Neuronal stem cell (in vitro differentiated cells): ENCODE results near the gene SLC17A9.

ENCODE experiments used
- DNase-seq: peaks from one replicate; pipeline ENCODE4 v3.0.0-alpha.2; 2013; ENCODE audit warnings: low spot score
- H2AFZ ChIP-seq: one replicate; pipeline ENCODE4 v1.6.1; 2013; ENCODE audit warnings: mild to moderate bottlenecking, low read length, inconsistent platforms
- H2AK5ac ChIP-seq: 2 replicates; pipeline ENCODE4 v1.6.1; 2013; ENCODE audit warnings: low read depth, mild to moderate bottlenecking, inconsistent platforms, low read length, moderate library complexity, mixed read lengths
- H2BK120ac ChIP-seq: 2 replicates; pipeline ENCODE4 v1.6.1; 2013; ENCODE audit warnings: low read depth, mild to moderate bottlenecking, inconsistent platforms, low read length, moderate library complexity, mixed read lengths
- H2BK12ac ChIP-seq: one replicate; pipeline ENCODE4 v1.6.1; 2013; ENCODE audit warnings: low read length, inconsistent platforms
- H2BK15ac ChIP-seq: 2 replicates; pipeline ENCODE4 v1.6.1; 2013; ENCODE audit warnings: mild to moderate bottlenecking, low read length, inconsistent platforms, mixed read lengths
- H2BK5ac ChIP-seq: one replicate; pipeline ENCODE4 v1.6.1; 2013; ENCODE audit warnings: inconsistent platforms, mild to moderate bottlenecking, low read length, moderate library complexity
- H3K14ac ChIP-seq: one replicate; pipeline ENCODE4 v1.6.1; 2013; ENCODE audit warnings: low read length, inconsistent platforms
- H3K18ac ChIP-seq: 2 replicates; pipeline ENCODE4 v1.6.1; 2013; ENCODE audit warnings: low read length, inconsistent platforms
- H3K23ac ChIP-seq: 2 replicates; pipeline ENCODE4 v1.6.1; 2013; ENCODE audit warnings: low read depth, mild to moderate bottlenecking, mixed read lengths, low read length, inconsistent platforms; ENCODE audit not compliant: poor library complexity
- H3K27ac ChIP-seq: replicated peaks from 3 replicates; pipeline ENCODE4 v1.5.1; 2013; ENCODE audit warnings: low read length, inconsistent platforms
- H3K27me3 ChIP-seq, 3 experiments: 2 replicates each; pipeline ENCODE4 v1.6.1; 2013; ENCODE audit warnings: low read length in 3 of 3, mild to moderate bottlenecking in 2 of 3, inconsistent platforms in 1 of 3, low read depth in 1 of 3, mixed read lengths in 1 of 3, moderate library complexity in 1 of 3; ENCODE audit not compliant: control insufficient read depth in 3 of 3, insufficient read depth in 3 of 3
- H3K36me3 ChIP-seq, 2 donors: replicated peaks in 1 of 2; 2 replicates each; pipeline ENCODE4 v1.6.1; 2013; ENCODE audit warnings: low read length in 2 of 2; ENCODE audit not compliant: control insufficient read depth in 2 of 2, insufficient read depth in 2 of 2
- H3K4ac ChIP-seq: 2 replicates; pipeline ENCODE4 v1.6.1; 2013; ENCODE audit warnings: inconsistent platforms, mild to moderate bottlenecking, low read length, moderate library complexity
- H3K4me1 ChIP-seq, 2 donors: 1 replicate in 1 of 2; 2 replicates in 1 of 2; pipeline ENCODE4 v1.6.1; 2013; ENCODE audit warnings: low read length in 2 of 2, low read depth in 1 of 2; ENCODE audit not compliant: control insufficient read depth in 2 of 2, insufficient read depth in 1 of 2
- H3K4me2 ChIP-seq: one replicate; pipeline ENCODE4 v1.6.1; 2013; ENCODE audit warnings: mild to moderate bottlenecking, low read length, inconsistent platforms; ENCODE audit not compliant: insufficient read depth, poor library complexity, severe bottlenecking
- H3K4me3 ChIP-seq, 2 donors: 2 replicates each; pipeline ENCODE4 v1.5.1; 2013; ENCODE audit warnings: low read length in 2 of 2, mild to moderate bottlenecking in 2 of 2, inconsistent platforms in 1 of 2, moderate library complexity in 1 of 2
- H3K79me1 ChIP-seq: one replicate; pipeline ENCODE4 v1.6.1; 2013; ENCODE audit warnings: low read depth, mild to moderate bottlenecking, inconsistent platforms, low read length, moderate library complexity
- H3K9ac ChIP-seq: one replicate; pipeline ENCODE4 v1.6.1; 2013; ENCODE audit warnings: mild to moderate bottlenecking, low read depth, low read length, inconsistent platforms; ENCODE audit not compliant: poor library complexity
- H3K9me3 ChIP-seq, 2 donors: replicated peaks in 1 of 2; 2 replicates each; pipeline versions ENCODE3 to v1.6.1; 2013; ENCODE audit warnings: low read length in 2 of 2, mild to moderate bottlenecking in 2 of 2, inconsistent platforms in 1 of 2, low read depth in 1 of 2, mixed read lengths in 1 of 2, moderate library complexity in 1 of 2; ENCODE audit not compliant: control insufficient read depth in 2 of 2, insufficient read depth in 1 of 2
- H4K8ac ChIP-seq: one replicate; pipeline ENCODE4 v1.6.1; 2013; ENCODE audit warnings: low read depth, mild to moderate bottlenecking, inconsistent platforms, low read length, moderate library complexity
- H4K91ac ChIP-seq: one replicate; pipeline ENCODE4 v1.6.1; 2013; ENCODE audit warnings: low read length, low read depth, mild to moderate bottlenecking, inconsistent platforms; ENCODE audit not compliant: poor library complexity
- WGBS, 2 donors: extraction: QIAGEN DNeasy Blood & Tissue Kit; methylation state at CpG; one replicate each; pipeline ENCODE4 v1.1.7; 2013; ENCODE audit warnings: missing lambda C conversion rate in 2 of 2, mixed read lengths in 1 of 2; ENCODE audit not compliant: insufficient read length in 2 of 2, insufficient replicate concordance in 1 of 2; ENCODE audit errors: extremely low coverage in 2 of 2; 5-methylcytosine and 5-hydroxymethylcytosine counted together

Gene SLC17A9

GRCh38 chr20:62995481-62995880 is 43.0 kb downstream of the SLC17A9 start:
- Histone ChIP-seq H3K36me3 (no peaks in the 10 kb centered on the region), H3K4me3 (no peak overlapping the region), H3K79me1 (no peaks in the 10 kb centered on the region), H3K4me1 (peaks cover 2 to 11% of the 10 kb centered on the region in 2 donors), H3K9me3 (peaks cover 2 to 4% of the 10 kb centered on the region in 2 donors), H2BK15ac (peak overlapping the region; percentile 5), H3K4ac (no peak overlapping the region), H4K91ac (no peak overlapping the region), H2BK12ac (no peak overlapping the region), H3K18ac (no peak overlapping the region), H2BK120ac (peak overlapping the region; percentile 6), H3K9ac (no peak overlapping the region), H3K14ac (no peak overlapping the region), H2AK5ac (peak overlapping the region; percentile 69), H3K27me3 (peaks cover 0 to 91% (median 9%) of the 10 kb centered on the region in 3 experiments), H4K8ac (no peak overlapping the region), H2AFZ (peak overlapping the region; percentile 11), H3K4me2 (no peak overlapping the region), H3K23ac (peak overlapping the region; percentile 8), H3K27ac (no peak overlapping the region), H2BK5ac (no peak overlapping the region)
- WGBS, 2 donors: no CpG with 5 or more reads among the region's 11 CpGs
- no peak for DNase-seq

- H3K36me3 ChIP-seq: no peaks in the 10 kb centered on the region
- H3K18ac ChIP-seq: peak overlapping the region; percentile 67
- no CpG with 5 or more reads among the region's 25 CpGs for WGBS, 2 donors
- no peak overlapping the region for H3K4ac ChIP-seq
- peaks cover 2 to 11% of the 10 kb centered on the region in 2 donors for H3K4me1 ChIP-seq
- peak overlapping the region; percentile 67 for H3K9ac ChIP-seq
- no peak for DNase-seq
- H3K27ac ChIP-seq: no peak overlapping the region
- H3K79me1 ChIP-seq: no peaks in the 10 kb centered on the region
- no peak overlapping the region for H3K14ac ChIP-seq
- no peak overlapping the region for H3K4me2 ChIP-seq
- no peak overlapping the region for H2AFZ ChIP-seq
- H2AK5ac ChIP-seq: peak overlapping the region; percentile 34
- H4K91ac ChIP-seq: no peak overlapping the region
- H3K27me3 ChIP-seq: peaks cover 0 to 91% (median 13%) of the 10 kb centered on the region in 3 experiments
- H2BK5ac ChIP-seq: no peak overlapping the region
- peak overlapping the region; percentile 51 for H3K23ac ChIP-seq
- no peak overlapping the region for H3K4me3 ChIP-seq
- H2BK120ac ChIP-seq: no peak overlapping the region
- no peak overlapping the region for H4K8ac ChIP-seq
- peaks cover 2 to 4% of the 10 kb centered on the region in 2 donors for H3K9me3 ChIP-seq
- no peak overlapping the region for H2BK12ac ChIP-seq
- H2BK15ac ChIP-seq: no peak overlapping the region
Measured at GRCh38 chr20:62995898-62996595, 43.5 kb downstream of the SLC17A9 start.

GRCh38 chr20:62996596-62996982 is 44.1 kb downstream of the SLC17A9 start:
- Histone ChIP-seq H3K27ac (no peak overlapping the region), H4K8ac (no peak overlapping the region), H3K18ac (no peak overlapping the region), H2BK5ac (no peak overlapping the region), H3K14ac (no peak overlapping the region), H3K79me1 (no peaks in the 10 kb centered on the region), H2BK120ac (no peak overlapping the region), H2AK5ac (no peak overlapping the region), H2AFZ (no peak overlapping the region), H3K4me3 (no peak overlapping the region), H3K27me3 (peaks cover 0 to 90% (median 16%) of the 10 kb centered on the region in 3 experiments), H3K4ac (no peak overlapping the region), H2BK12ac (peak overlapping the region; percentile 22), H3K23ac (no peak overlapping the region), H4K91ac (no peak overlapping the region), H3K36me3 (no peaks in the 10 kb centered on the region), H3K9me3 (peaks cover 2 to 4% of the 10 kb centered on the region in 2 donors), H2BK15ac (no peak overlapping the region), H3K9ac (no peak overlapping the region), H3K4me2 (no peak overlapping the region), H3K4me1 (peaks cover 2 to 11% of the 10 kb centered on the region in 2 donors)
- no CpG with 5 or more reads among the region's 14 CpGs for WGBS, 2 donors
- DNase-seq: no peak

- WGBS, 2 donors: no CpG with 5 or more reads among the region's 20 CpGs
- peaks cover 2 to 11% of the 10 kb centered on the region in 2 donors for H3K4me1 ChIP-seq
- H3K18ac ChIP-seq: peak overlapping the region; percentile 76
- H2BK5ac ChIP-seq: peak overlapping the region; percentile 39
- no peak overlapping the region for H3K27ac ChIP-seq
- no peak overlapping the region for H2BK120ac ChIP-seq
- no peaks in the 10 kb centered on the region for H3K79me1 ChIP-seq
- peak overlapping the region; percentile 17 for H3K23ac ChIP-seq
- H3K14ac ChIP-seq: no peak overlapping the region
- no peak overlapping the region for H2BK12ac ChIP-seq
- no peak overlapping the region for H3K9ac ChIP-seq
- H3K4me3 ChIP-seq: no peak overlapping the region
- no peak overlapping the region for H3K4me2 ChIP-seq
- no peak overlapping the region for H2BK15ac ChIP-seq
- H4K91ac ChIP-seq: no peak overlapping the region
- H3K9me3 ChIP-seq: peaks cover 2 to 4% of the 10 kb centered on the region in 2 donors
- H3K27me3 ChIP-seq: peaks cover 0 to 90% (median 23%) of the 10 kb centered on the region in 3 experiments
- H2AK5ac ChIP-seq: peak overlapping the region; percentile 90
- DNase-seq: no peak
- H2AFZ ChIP-seq: no peak overlapping the region
- no peak overlapping the region for H4K8ac ChIP-seq
- no peak overlapping the region for H3K4ac ChIP-seq
- no peaks in the 10 kb centered on the region for H3K36me3 ChIP-seq
Measured at GRCh38 chr20:62997417-62998035, 45.0 kb downstream of the SLC17A9 start.
